HG02884 (cell line): Measurements from ENCODE around the gene ATP13A2.

Experiments
- ATAC-seq: cut with Tn5 transposase; IDR thresholded peaks from one replicate; pipeline ENCODE4 v1.9.1; 2021; ENCODE audit warnings: mild to moderate bottlenecking, moderate library complexity; ENCODE audit not compliant: unreplicated experiment

ATP13A2 gene

GRCh38 chr1:16980473-16981268, 31.1 kb downstream of the ATP13A2 start, which contains the start of gene MFAP2:
MFAP2 (minus strand) TSS chr1:16980620; CDS start chr1:16978273, 2,347 bp downstream.
- no peak for ATAC-seq

GRCh38 chr1:16979475-16980327, 32.0 kb downstream of the ATP13A2 start:
- no peak for ATAC-seq

GRCh38 chr1:16978567-16979474, 32.9 kb downstream of the ATP13A2 start:
- ATAC-seq: no peak

- ATAC-seq: no peak
Measured at GRCh38 chr1:16978139-16978538, 33.6 kb downstream of the ATP13A2 start.

- ATAC-seq: no peak
Measured at GRCh38 chr1:16977377-16977776, 34.4 kb downstream of the ATP13A2 start.

- no peak for ATAC-seq
Measured at GRCh38 chr1:16976966-16977365, 34.8 kb downstream of the ATP13A2 start.

GRCh38 chr1:16975838-16976237, 35.9 kb downstream of the ATP13A2 start:
- no peak for ATAC-seq

GRCh38 chr1:16975211-16975610, 36.5 kb downstream of the ATP13A2 start:
- ATAC-seq: no peak

- ATAC-seq: no peak
Measured at GRCh38 chr1:16973215-16973614, 38.5 kb downstream of the ATP13A2 start.

GRCh38 chr1:16972189-16972895, 39.4 kb downstream of the ATP13A2 start:
- no peak for ATAC-seq

GRCh38 chr1:16971341-16972188, 40.2 kb downstream of the ATP13A2 start:
- no peak for ATAC-seq

- ATAC-seq: no peak
Measured at GRCh38 chr1:16970132-16970910, 41.4 kb downstream of the ATP13A2 start.

- no peak for ATAC-seq
Measured at GRCh38 chr1:16969651-16970050, 42.1 kb downstream of the ATP13A2 start.

- no peak for ATAC-seq
Measured at GRCh38 chr1:16969057-16969611, 42.6 kb downstream of the ATP13A2 start.

- ATAC-seq: no peak
Measured at GRCh38 chr1:16968372-16968771, 43.4 kb downstream of the ATP13A2 start.

GRCh38 chr1:16967962-16968361, 43.8 kb downstream of the ATP13A2 start:
- no peak for ATAC-seq

- no peak for ATAC-seq
Measured at GRCh38 chr1:16967095-16967575, 44.6 kb downstream of the ATP13A2 start.

GRCh38 chr1:16966282-16966681, 45.4 kb downstream of the ATP13A2 start:
- no peak for ATAC-seq
